Esophagus (tissue), 2 donors: Measurements from ENCODE around the gene LRRTM4. TPM values are rescaled to one million over a fixed set of nuclear protein-coding genes. Genes with fewer than 3 reads are reported as not detected.

Experiments
- H3K27ac ChIP-seq, 2 donors: one replicate each; pipeline ENCODE4 v1.5.1; 2013; ENCODE audit warnings: low read depth in 2 of 2, mild to moderate bottlenecking in 2 of 2, inconsistent platforms in 1 of 2, low read length in 1 of 2, moderate library complexity in 1 of 2
- H3K27me3 ChIP-seq, 2 donors: one replicate each; pipeline ENCODE4 v1.6.1; 2013; ENCODE audit warnings: low read length in 2 of 2, control low read depth in 1 of 2, mild to moderate bottlenecking in 1 of 2; ENCODE audit not compliant: insufficient read depth in 2 of 2, control insufficient read depth in 1 of 2
- H3K36me3 ChIP-seq, 2 donors: one replicate each; pipeline ENCODE4 v1.6.1; 2013; ENCODE audit warnings: low read length in 1 of 2; ENCODE audit not compliant: control insufficient read depth in 2 of 2, insufficient read depth in 2 of 2
- H3K4me1 ChIP-seq, 2 donors: one replicate each; pipeline ENCODE4 v1.6.1; 2013; ENCODE audit warnings: low read length in 1 of 2; ENCODE audit not compliant: control insufficient read depth in 2 of 2, insufficient read depth in 2 of 2
- H3K4me3 ChIP-seq, 2 donors: one replicate each; pipeline ENCODE4 v1.5.1; 2013; ENCODE audit warnings: low read length in 2 of 2, mild to moderate bottlenecking in 2 of 2, low read depth in 1 of 2, moderate library complexity in 1 of 2
- H3K9me3 ChIP-seq, 2 donors: one replicate each; pipeline ENCODE4 v1.6.1; 2013; ENCODE audit warnings: mild to moderate bottlenecking in 2 of 2, low read depth in 1 of 2, low read length in 1 of 2, moderate library complexity in 1 of 2; ENCODE audit not compliant: control insufficient read depth in 2 of 2, insufficient read depth in 1 of 2
- WGBS, 2 donors: extraction: QIAGEN DNeasy Blood & Tissue Kit; methylation state at CpG; one replicate each; pipeline ENCODE4 v1.1.7; 2013; 5-methylcytosine and 5-hydroxymethylcytosine counted together
- polyA plus RNA-seq, 2 donors: library from polyadenylated mRNA; stranded (reverse); fragments of 200-250 nt; gene quantifications; one replicate each; pipeline ENCODE4 v1.2.3, GENCODE V29; 2013
- donor health status: healthy with polysubstance abuse.
- donor health status: Bipolar disorder and iron deficiency.

LRRTM4 gene
- polyA plus RNA-seq, 2 donors = not detected

DNA sequence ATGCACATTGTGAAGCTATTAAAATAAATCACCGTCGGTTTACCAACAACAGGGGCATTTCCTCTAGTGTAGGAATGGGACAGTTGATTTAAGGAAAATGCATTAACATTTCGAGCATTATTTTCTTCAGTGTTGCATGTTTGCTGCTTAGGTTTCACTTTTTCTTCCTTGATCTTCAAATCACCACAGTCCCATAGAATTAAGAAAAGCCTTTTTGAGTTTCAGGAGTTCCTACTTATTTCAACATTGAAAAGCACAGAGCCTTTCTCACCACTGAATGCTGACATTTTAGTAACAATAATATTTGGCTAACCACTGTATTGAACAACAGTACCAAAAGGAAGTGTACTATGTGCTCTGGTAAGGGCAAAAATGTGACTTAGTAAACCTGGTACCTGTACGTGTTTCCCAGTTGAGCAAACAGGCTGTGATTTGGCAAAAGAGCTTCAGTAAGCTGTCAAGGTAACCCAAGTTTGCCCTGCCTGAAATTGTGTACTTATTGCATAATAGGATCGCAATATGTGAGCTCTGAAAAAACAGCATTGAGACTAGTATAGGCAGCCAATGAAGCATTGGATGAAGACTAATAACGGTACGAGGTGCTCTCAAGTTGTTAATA lies 2.2 kb downstream of the LRRTM4 start:
- H3K4me1 ChIP-seq = no peaks in the 10 kb centered on the region
- H3K27ac ChIP-seq = no peak overlapping the region
- no peaks in the 10 kb centered on the region for H3K27me3 ChIP-seq
- WGBS, 2 donors = 60% methylated on average over 7 of the region's 7 CpGs
- H3K36me3 ChIP-seq = no peaks in the 10 kb centered on the region
- H3K9me3 ChIP-seq = no peaks in the 10 kb centered on the region
- H3K4me3 ChIP-seq = no peak overlapping the region

DNA sequence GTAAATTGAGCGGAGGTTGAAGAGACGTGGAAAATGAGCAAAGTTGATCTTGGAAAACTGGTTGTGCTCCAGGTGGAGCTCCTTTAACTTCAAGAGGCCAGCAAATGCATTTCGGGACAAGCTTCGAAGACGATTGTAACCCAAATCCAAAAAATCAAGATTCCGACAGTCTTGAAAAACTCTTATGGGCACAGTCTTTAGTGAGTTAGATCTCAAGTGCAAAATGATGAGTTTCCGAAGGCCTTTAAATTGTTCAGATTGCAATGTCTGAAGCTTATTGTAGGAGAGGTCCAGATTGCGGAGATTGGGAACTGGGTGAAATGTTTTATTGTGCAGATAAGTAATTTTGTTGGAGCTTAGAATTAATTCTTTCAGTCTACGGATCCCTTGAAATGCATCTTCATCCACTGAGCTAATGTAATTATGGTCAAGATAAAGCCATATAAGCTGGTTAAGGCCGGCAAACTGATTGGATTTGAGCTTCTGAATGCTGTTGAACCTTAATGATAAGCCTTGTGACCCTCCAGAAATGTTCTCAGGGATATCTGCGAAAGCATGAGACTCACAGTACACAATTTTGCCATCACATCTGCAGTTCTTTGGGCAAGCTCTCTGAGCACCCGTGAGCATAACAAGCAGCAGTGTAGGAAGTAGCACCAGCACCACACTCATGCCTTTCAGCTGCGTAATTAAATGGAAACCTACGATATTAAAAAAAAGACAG lies 2.9 kb downstream of the LRRTM4 start:
- no peaks in the 10 kb centered on the region for H3K4me1 ChIP-seq
- H3K9me3 ChIP-seq = no peaks in the 10 kb centered on the region
- H3K27me3 ChIP-seq = no peaks in the 10 kb centered on the region
- 89% methylated on average over 14 of the region's 14 CpGs for WGBS, 2 donors
- H3K27ac ChIP-seq = no peak overlapping the region
- H3K4me3 ChIP-seq = no peak overlapping the region
- no peaks in the 10 kb centered on the region for H3K36me3 ChIP-seq

DNA sequence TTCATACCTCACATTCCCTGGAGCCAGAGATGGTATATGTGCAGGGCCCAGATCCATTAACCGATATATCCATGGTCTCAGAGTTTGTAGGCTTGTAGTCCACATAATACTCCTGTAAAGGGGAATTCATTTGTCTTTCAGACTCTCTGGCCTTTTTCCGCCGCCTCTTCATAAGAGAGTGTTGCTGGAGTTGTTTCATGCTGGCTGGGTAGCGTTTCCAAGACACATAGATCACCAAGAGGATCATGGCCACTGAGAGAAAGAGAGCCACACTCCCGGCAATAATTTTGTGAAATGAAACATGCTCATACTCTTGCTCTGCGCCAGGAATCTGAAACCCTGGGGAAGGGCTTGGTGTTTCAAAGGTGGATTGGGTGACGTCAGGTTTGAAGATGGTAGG lies 3.9 kb downstream of the LRRTM4 start:
- H3K9me3 ChIP-seq = no peaks in the 10 kb centered on the region
- no peak overlapping the region for H3K27ac ChIP-seq
- H3K4me1 ChIP-seq = no peaks in the 10 kb centered on the region
- 85 to 87% methylated on average over 7 of the region's 7 CpGs for WGBS, 2 donors
- no peaks in the 10 kb centered on the region for H3K27me3 ChIP-seq
- H3K36me3 ChIP-seq = no peaks in the 10 kb centered on the region
- no peak overlapping the region for H3K4me3 ChIP-seq

DNA sequence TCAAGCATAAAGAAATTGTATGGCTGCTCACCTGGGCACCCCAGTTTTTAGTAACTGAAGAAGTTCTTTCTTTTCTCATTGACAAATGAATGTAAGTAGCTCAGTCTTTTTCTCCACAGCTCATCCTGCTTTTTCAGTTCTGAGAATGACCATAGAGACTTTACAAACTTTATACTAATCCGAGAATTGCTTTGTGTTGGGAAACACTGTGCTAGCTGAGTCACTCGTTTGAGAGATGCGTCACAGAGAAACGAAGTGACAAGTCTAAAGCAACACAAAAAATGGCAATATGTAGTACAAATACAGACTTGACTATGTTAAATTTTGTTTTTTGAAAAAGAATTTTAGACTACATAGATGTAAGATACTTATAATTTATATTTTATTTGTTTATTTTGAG lies 9.0 kb downstream of the LRRTM4 start:
- Histone ChIP-seq H3K9me3 (no peaks in the 10 kb centered on the region), H3K4me3 (no peak overlapping the region), H3K4me1 (no peaks in the 10 kb centered on the region), H3K36me3 (no peaks in the 10 kb centered on the region), H3K27ac (no peak overlapping the region), H3K27me3 (no peaks in the 10 kb centered on the region)
- whole genome bisulfite sequencing, 2 donors = 70 to 73% methylated on average over 4 of the region's 4 CpGs

DNA sequence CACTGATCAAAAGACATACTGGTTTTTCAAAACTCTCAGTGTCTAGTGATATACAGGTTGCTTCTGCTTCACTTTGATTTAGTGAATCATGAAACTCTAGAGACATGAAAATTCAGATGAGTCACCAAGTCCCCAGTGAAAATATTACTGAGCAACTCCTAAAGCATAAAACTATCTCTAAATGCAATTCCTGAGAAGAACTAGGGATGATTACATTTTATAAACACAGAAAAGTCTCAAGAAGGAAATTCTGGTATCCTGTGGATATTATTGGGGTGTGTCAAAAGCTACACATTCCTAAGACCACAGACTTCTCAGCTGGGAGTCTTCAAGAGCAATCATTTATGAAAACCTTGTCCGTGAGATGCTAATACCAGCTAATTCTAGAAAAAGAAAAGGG lies 9.7 kb downstream of the LRRTM4 start:
- H3K27ac ChIP-seq = no peak overlapping the region
- no peaks in the 10 kb centered on the region for H3K4me1 ChIP-seq
- no peak overlapping the region for H3K4me3 ChIP-seq
- no peaks in the 10 kb centered on the region for H3K36me3 ChIP-seq
- WGBS, 2 donors = 57 to 61% methylated on average over 1 of the region's 1 CpG
- no peaks in the 10 kb centered on the region for H3K27me3 ChIP-seq
- H3K9me3 ChIP-seq = no peaks in the 10 kb centered on the region

DNA sequence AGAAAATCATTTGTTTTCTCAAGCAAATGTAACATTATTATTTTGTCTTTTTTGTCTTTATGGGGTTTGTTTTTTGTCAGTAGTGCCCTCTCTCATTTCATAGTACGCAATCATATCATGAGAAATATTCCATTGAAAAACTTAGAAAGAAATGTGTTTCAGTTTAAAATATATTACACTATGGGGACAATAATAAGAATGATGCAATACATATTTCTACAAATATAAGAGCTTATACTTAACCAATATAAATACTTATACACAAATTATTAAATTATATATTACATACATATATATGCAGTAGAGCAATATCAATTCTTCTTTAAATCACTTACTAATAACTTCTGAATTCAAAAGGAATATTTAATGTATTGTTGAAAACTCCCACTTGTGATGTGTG lies 13.7 kb downstream of the LRRTM4 start:
- H3K9me3 ChIP-seq = no peaks in the 10 kb centered on the region
- WGBS, 2 donors = 93 to 97% methylated on average over 1 of the region's 1 CpG
- H3K27ac ChIP-seq = no peak overlapping the region
- H3K4me1 ChIP-seq = no peaks in the 10 kb centered on the region
- H3K36me3 ChIP-seq = no peaks in the 10 kb centered on the region
- no peaks in the 10 kb centered on the region for H3K27me3 ChIP-seq
- H3K4me3 ChIP-seq = no peak overlapping the region

DNA sequence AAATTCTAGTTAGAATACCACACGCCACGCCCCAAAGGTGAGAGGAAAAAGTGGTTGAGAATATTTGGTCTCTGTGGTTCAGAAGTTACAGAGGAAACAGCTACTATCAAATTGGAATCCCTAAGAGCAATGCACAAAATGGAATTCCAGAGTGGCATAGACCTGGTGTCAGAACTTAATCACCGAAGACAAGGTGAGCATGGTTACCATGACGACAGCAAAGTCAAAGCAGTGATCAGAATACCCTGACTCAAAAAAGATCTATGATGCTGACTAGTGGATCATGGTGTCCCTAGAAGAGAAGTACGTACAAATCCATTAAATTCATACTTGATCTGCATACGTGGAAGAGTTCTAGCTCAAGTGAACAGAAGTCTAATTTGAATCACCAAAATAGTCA lies 14.5 kb downstream of the LRRTM4 start:
- Histone ChIP-seq H3K4me1 (no peaks in the 10 kb centered on the region), H3K36me3 (no peaks in the 10 kb centered on the region), H3K4me3 (no peak overlapping the region), H3K9me3 (no peaks in the 10 kb centered on the region), H3K27me3 (no peaks in the 10 kb centered on the region), H3K27ac (no peak overlapping the region)
- 85 to 87% methylated on average over 6 of the region's 6 CpGs for whole genome bisulfite sequencing, 2 donors

DNA sequence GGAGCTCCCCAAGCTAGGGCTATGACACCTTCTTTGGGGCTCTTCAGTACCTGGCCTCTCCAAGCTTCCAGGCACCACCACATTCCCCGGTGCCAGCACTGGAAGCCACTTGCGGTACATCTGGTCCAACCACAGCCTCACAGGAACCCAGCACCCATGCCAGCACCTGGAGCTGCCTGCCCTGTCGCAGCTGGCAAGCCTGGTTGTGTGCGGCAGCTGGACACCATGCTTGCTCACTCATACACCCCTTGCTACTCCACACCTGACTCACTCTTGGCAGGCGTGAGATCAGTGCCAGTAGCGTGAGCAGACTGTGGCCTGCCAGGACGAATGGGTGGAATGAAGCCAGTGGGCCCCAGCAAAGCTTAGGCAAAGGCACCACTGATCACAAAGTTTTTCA lies 34.0 kb downstream of the LRRTM4 start:
- Histone ChIP-seq H3K4me3 (no peak overlapping the region), H3K27me3 (no peaks in the 10 kb centered on the region), H3K4me1 (no peaks in the 10 kb centered on the region), H3K36me3 (no peaks in the 10 kb centered on the region), H3K27ac (no peak overlapping the region), H3K9me3 (peaks cover 0 to 7% of the 10 kb centered on the region in 2 donors)
- 88 to 90% methylated on average over 7 of the region's 7 CpGs for WGBS, 2 donors

DNA sequence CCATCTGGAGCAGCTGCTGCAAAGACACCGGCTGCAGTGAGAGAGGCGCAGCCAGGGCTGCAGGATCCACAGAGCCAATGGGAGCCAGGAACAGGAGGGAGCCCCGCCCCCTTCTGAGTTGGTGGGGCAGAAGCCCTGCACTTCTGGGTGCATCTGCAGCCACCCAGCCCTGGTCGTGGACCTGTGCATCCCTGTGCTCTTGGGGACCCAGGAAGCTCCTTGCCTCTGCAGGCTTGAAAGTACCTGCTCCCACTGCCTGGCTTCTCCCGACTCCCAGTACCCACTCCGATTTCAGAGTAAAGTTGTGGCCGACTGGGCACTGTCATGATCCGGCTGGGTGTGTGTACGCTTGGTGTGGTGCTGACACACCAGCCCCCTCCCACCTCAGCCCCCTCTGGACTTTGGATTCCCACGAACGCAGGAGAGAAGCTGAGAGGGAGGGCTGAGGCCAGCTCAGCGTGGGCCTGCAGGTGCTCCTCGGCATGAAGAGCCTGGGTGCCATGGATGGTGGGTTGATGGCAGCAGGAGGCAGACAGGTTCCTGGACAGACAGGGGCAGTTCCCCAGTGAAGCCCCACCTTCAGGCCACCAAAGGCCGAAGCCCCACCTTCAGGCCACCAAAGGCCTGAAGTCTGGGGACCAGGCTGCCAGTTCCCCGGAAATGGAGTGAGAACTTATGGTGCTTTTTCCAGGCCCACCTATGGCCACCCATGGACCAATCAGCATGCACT lies 34.9 kb downstream of the LRRTM4 start:
- Histone ChIP-seq H3K27ac (no peak overlapping the region), H3K9me3 (peaks cover 0 to 7% of the 10 kb centered on the region in 2 donors)
- WGBS, 2 donors = 81 to 84% methylated on average over 15 of the region's 15 CpGs

More for the DNA sequence above, 34.9 kb downstream of the LRRTM4 start:
- H3K4me1 ChIP-seq = no peaks in the 10 kb centered on the region
- no peak overlapping the region for H3K4me3 ChIP-seq
- H3K36me3 ChIP-seq = no peaks in the 10 kb centered on the region
- no peaks in the 10 kb centered on the region for H3K27me3 ChIP-seq
